SH-SY5Y (cell line): ENCODE data around the gene PLD5.

ENCODE experiments used
- GATA2 ChIP-seq: IDR thresholded peaks from 2 replicates; pipeline ENCODE4 v1.6.1; 2011; ENCODE audit warnings: mild to moderate bottlenecking, low read depth, low read length
- GATA3 ChIP-seq: IDR thresholded peaks from 2 replicates; pipeline ENCODE4 v1.6.1; 2011; ENCODE audit warnings: low read depth, mild to moderate bottlenecking, low read length, moderate library complexity

The PLD5 gene

GRCh38 chr1:242206994-242207393 is 317.5 kb downstream of the PLD5 start:
- TF ChIP-seq GATA3, result no peak
- TF ChIP-seq GATA2, result no peak

GRCh38 chr1:242205622-242206489 is 318.6 kb downstream of the PLD5 start:
- TF ChIP-seq GATA3 (no peak), GATA2 (no peak)

- no peak for TF ChIP-seq GATA3
- TF ChIP-seq GATA2, result no peak
Observed at GRCh38 chr1:242203262-242203661, 321.2 kb downstream of the PLD5 start.

GRCh38 chr1:242201090-242201489 is 323.4 kb downstream of the PLD5 start:
- no peak for TF ChIP-seq GATA3
- no peak for TF ChIP-seq GATA2

- TF ChIP-seq GATA3 (no peak), GATA2 (no peak)
Observed at GRCh38 chr1:242199776-242200458, 324.6 kb downstream of the PLD5 start.

GRCh38 chr1:242197907-242198820 is 326.3 kb downstream of the PLD5 start:
- TF ChIP-seq GATA3, result no peak
- TF ChIP-seq GATA2, result no peak

GRCh38 chr1:242196914-242197313 is 327.6 kb downstream of the PLD5 start:
- no peak for TF ChIP-seq GATA3
- no peak for TF ChIP-seq GATA2

- TF ChIP-seq GATA2 (no peak), GATA3 (no peak)
Observed at GRCh38 chr1:242196101-242196500, 328.4 kb downstream of the PLD5 start.

GRCh38 chr1:242189591-242189990 is 334.9 kb downstream of the PLD5 start:
- no peak for TF ChIP-seq GATA3

- TF ChIP-seq GATA3 (no peak), GATA2 (no peak)
Observed at GRCh38 chr1:242187816-242188215, 336.7 kb downstream of the PLD5 start.

- no peak for TF ChIP-seq GATA2
- no peak for TF ChIP-seq GATA3
Observed at GRCh38 chr1:242187171-242187570, 337.3 kb downstream of the PLD5 start.

GRCh38 chr1:242185731-242186130 is 338.8 kb downstream of the PLD5 start:
- TF ChIP-seq GATA3, result no peak
- no peak for TF ChIP-seq GATA2

- TF ChIP-seq GATA3, result no peak
- TF ChIP-seq GATA2, result no peak
Observed at GRCh38 chr1:242184955-242185354, 339.5 kb downstream of the PLD5 start.

GRCh38 chr1:242178924-242179708 is 345.4 kb downstream of the PLD5 start:
- TF ChIP-seq GATA2 (no peak), GATA3 (no peak)
